ENCODE results near the gene AVEN.

- TF ChIP-seq, protein P1, sequence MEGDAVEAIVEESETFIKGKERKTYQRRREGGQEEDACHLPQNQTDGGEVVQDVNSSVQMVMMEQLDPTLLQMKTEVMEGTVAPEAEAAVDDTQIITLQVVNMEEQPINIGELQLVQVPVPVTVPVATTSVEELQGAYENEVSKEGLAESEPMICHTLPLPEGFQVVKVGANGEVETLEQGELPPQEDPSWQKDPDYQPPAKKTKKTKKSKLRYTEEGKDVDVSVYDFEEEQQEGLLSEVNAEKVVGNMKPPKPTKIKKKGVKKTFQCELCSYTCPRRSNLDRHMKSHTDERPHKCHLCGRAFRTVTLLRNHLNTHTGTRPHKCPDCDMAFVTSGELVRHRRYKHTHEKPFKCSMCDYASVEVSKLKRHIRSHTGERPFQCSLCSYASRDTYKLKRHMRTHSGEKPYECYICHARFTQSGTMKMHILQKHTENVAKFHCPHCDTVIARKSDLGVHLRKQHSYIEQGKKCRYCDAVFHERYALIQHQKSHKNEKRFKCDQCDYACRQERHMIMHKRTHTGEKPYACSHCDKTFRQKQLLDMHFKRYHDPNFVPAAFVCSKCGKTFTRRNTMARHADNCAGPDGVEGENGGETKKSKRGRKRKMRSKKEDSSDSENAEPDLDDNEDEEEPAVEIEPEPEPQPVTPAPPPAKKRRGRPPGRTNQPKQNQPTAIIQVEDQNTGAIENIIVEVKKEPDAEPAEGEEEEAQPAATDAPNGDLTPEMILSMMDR (IDR thresholded peaks at IDR 0.05) = no peak
- TF ChIP-seq POLR2A (IDR thresholded peaks at IDR 0.05) = no peak
These were observed 39.9 kb upstream of the AVEN start for GRCh38 chr15:34078900-34079299.
